Cardiac muscle cell (in vitro differentiated cells and primary cell): ENCODE measurements around the gene SLAIN2. TPM values are rescaled to one million over a fixed set of nuclear protein-coding genes. Genes with fewer than 3 reads are reported as not detected.
"Not testable (repeated sequence)": the region's sequence is repeated elsewhere in the genome, so short reads cannot be mapped to it uniquely, and the experiment has no call there.

Source experiments
- DNase-seq, 2 donors: peaks; one replicate each; pipeline versions ENCODE4 v3.0.0 to v3.0.0-alpha.2; 2010 to 2017; ENCODE audit warnings: low read depth in 1 of 2, low spot score in 1 of 2
- H3K27ac ChIP-seq: fragments of 200-600 bp; sonication (generic); 2 replicates; pipeline ENCODE4 v1.5.1; 2016
- H3K27me3 ChIP-seq: fragments of 200-600 bp; sonication (generic); 2 replicates; pipeline ENCODE4 v1.6.0; 2016; ENCODE audit warnings: control low read depth
- H3K36me3 ChIP-seq: fragments of 200-600 bp; sonication (generic); 2 replicates; pipeline ENCODE4 v1.5.1; 2016; ENCODE audit warnings: control low read depth
- H3K4me1 ChIP-seq: fragments of 200-600 bp; sonication (generic); 2 replicates; pipeline ENCODE4 v1.8.1; 2017; ENCODE audit warnings: low read depth, mild to moderate bottlenecking, mixed run types
- H3K4me3 ChIP-seq: fragments of 200-600 bp; sonication (generic); 2 replicates; pipeline ENCODE4 v1.5.1; 2016; ENCODE audit warnings: mild to moderate bottlenecking
- H3K9me3 ChIP-seq: fragments of 200-600 bp; sonication (generic); 2 replicates; pipeline ENCODE4 v1.5.1; 2017; ENCODE audit warnings: low read depth, mild to moderate bottlenecking, control low read depth
- CTCF ChIP-seq: IDR thresholded peaks from 2 replicates; pipeline ENCODE4 v1.5.1; 2012; ENCODE audit warnings: low read depth, mild to moderate bottlenecking, low read length
- polyA plus RNA-seq: library from polyadenylated mRNA; unstranded; fragments of >200 nt; fragmentation: Nextera tagmentation; extraction: Ambion mirVana; gene quantifications from 2 replicates; pipeline ENCODE4 v1.2.1, GENCODE V29; 2016
- total RNA-seq: library from RNA; depleted of rRNA; stranded (reverse); fragments of >200 nt; gene quantifications from 2 replicates; pipeline ENCODE4 v1.2.3, GENCODE V29; 2016

The SLAIN2 gene
- total and polyA plus RNA-seq, 2 experiments from 2014 or later: 23.8 to 92.5 TPM

GRCh38 chr4:48439988-48440387, 98.7 kb downstream of the SLAIN2 start:
- Histone ChIP-seq H3K9me3 (no peaks in the 10 kb centered on the region), H3K4me1 (peaks cover 5% of the 10 kb centered on the region), H3K36me3 (no peaks in the 10 kb centered on the region), H3K27ac (no peak overlapping the region), H3K4me3 (no peak overlapping the region), H3K27me3 (no peaks in the 10 kb centered on the region)
- TF ChIP-seq CTCF: no peak
- DNase-seq: peak in 1 of 2 donors; percentile 50

GRCh38 chr4:48440914-48441313, 99.6 kb downstream of the SLAIN2 start:
- DNase-seq, H3K9me3 ChIP-seq, H3K4me3 ChIP-seq, H3K4me1 ChIP-seq, H3K36me3 ChIP-seq, H3K27ac ChIP-seq, H3K27me3 ChIP-seq: not testable (repeated sequence)

GRCh38 chr4:48445704-48446103, 104.4 kb downstream of the SLAIN2 start:
- Histone ChIP-seq H3K4me1 (no peaks in the 10 kb centered on the region), H3K36me3 (no peaks in the 10 kb centered on the region), H3K27me3 (no peaks in the 10 kb centered on the region), H3K27ac (no peak overlapping the region), H3K9me3 (no peaks in the 10 kb centered on the region), H3K4me3 (no peak overlapping the region)
- DNase-seq: peak; percentile 22 to 35
- peak; percentile 43 for TF ChIP-seq CTCF

- Histone ChIP-seq H3K4me1 (no peaks in the 10 kb centered on the region), H3K27me3 (no peaks in the 10 kb centered on the region), H3K4me3 (no peak overlapping the region), H3K36me3 (no peaks in the 10 kb centered on the region), H3K27ac (no peak overlapping the region), H3K9me3 (no peaks in the 10 kb centered on the region)
- DNase-seq: no peak
- TF ChIP-seq CTCF: no peak
Observed at GRCh38 chr4:48446642-48447041, 105.3 kb downstream of the SLAIN2 start.

GRCh38 chr4:48449151-48449550, 107.8 kb downstream of the SLAIN2 start:
- no peaks in the 10 kb centered on the region for H3K36me3 ChIP-seq
- no peaks in the 10 kb centered on the region for H3K4me1 ChIP-seq
- H3K9me3 ChIP-seq: no peaks in the 10 kb centered on the region
- TF ChIP-seq CTCF: no peak
- DNase-seq: no peak
- no peak overlapping the region for H3K27ac ChIP-seq
- H3K27me3 ChIP-seq: no peaks in the 10 kb centered on the region
- H3K4me3 ChIP-seq: no peak overlapping the region

GRCh38 chr4:48450740-48451139, 109.4 kb downstream of the SLAIN2 start:
- H3K4me1 ChIP-seq: no peaks in the 10 kb centered on the region
- no peaks in the 10 kb centered on the region for H3K9me3 ChIP-seq
- no peaks in the 10 kb centered on the region for H3K27me3 ChIP-seq
- no peak for DNase-seq
- no peak overlapping the region for H3K4me3 ChIP-seq
- no peak overlapping the region for H3K27ac ChIP-seq
- H3K36me3 ChIP-seq: no peaks in the 10 kb centered on the region
- no peak for TF ChIP-seq CTCF

GRCh38 chr4:48451656-48452055, 110.3 kb downstream of the SLAIN2 start:
- not testable (repeated sequence) for H3K36me3 ChIP-seq, H3K9me3 ChIP-seq, H3K27me3 ChIP-seq, H3K4me3 ChIP-seq, H3K27ac ChIP-seq, H3K4me1 ChIP-seq, DNase-seq
